GM18951 (cell line): ENCODE data around the gene CACNA1C.
A peak's percentile ranks its signal among the peaks of the same experiment; 100 is the strongest.
"Not testable (repeated sequence)": the region's sequence is repeated elsewhere in the genome, so short reads cannot be mapped to it uniquely, and the experiment has no call there.

ENCODE experiments used
- POLR2A ChIP-seq: IDR thresholded peaks from 4 replicates; pipeline ENCODE4 v1.6.1; 2011; ENCODE audit warnings: mild to moderate bottlenecking; ENCODE audit not compliant: insufficient read length, insufficient read depth; ENCODE audit errors: extremely low read depth
- in situ Hi-C: fragments of 300-500 bp; cut with MboI; formaldehyde crosslinking; loops from one replicate; pipeline ENCODE4 v1.12.0; 2022; ENCODE audit warnings: low sequenced_read_pairs, mixed read lengths, inconsistent platforms; ENCODE audit not compliant: unreplicated experiment

Gene CACNA1C

GRCh38 chr12:2683283-2684025 lies 630.7 kb downstream of the CACNA1C start:
- in situ Hi-C loops: no loop called here
- no peak for TF ChIP-seq POLR2A

GRCh38 chr12:2684026-2684325 lies 631.2 kb downstream of the CACNA1C start:
- in situ Hi-C loops: not testable (repeated sequence)

- in situ Hi-C loops: not testable (repeated sequence)
Observed at GRCh38 chr12:2685620-2686279, 633.0 kb downstream of the CACNA1C start.

- in situ Hi-C loops: no loop called here
- no peak for TF ChIP-seq POLR2A
Observed at GRCh38 chr12:2686280-2686646, 633.5 kb downstream of the CACNA1C start.

- in situ Hi-C loops: no loop called here
- TF ChIP-seq POLR2A: no peak
Observed at GRCh38 chr12:2687058-2687457, 634.3 kb downstream of the CACNA1C start.

- in situ Hi-C loops: no loop called here
- TF ChIP-seq POLR2A: no peak
Observed at GRCh38 chr12:2687726-2688125, 634.9 kb downstream of the CACNA1C start.

GRCh38 chr12:2688381-2688931 lies 635.7 kb downstream of the CACNA1C start:
- TF ChIP-seq POLR2A: no peak
- in situ Hi-C loops: no loop called here

GRCh38 chr12:2689393-2689792 lies 636.6 kb downstream of the CACNA1C start:
- in situ Hi-C loops: no loop called here
- no peak for TF ChIP-seq POLR2A

- TF ChIP-seq POLR2A: no peak
- in situ Hi-C loops: no loop called here
Observed at GRCh38 chr12:2689879-2690278, 637.1 kb downstream of the CACNA1C start.

GRCh38 chr12:2690348-2691005 lies 637.7 kb downstream of the CACNA1C start:
- no peak for TF ChIP-seq POLR2A
- in situ Hi-C loops: no loop called here

GRCh38 chr12:2691006-2691344 lies 638.2 kb downstream of the CACNA1C start:
- no peak for TF ChIP-seq POLR2A
- in situ Hi-C loops: no loop called here

- TF ChIP-seq POLR2A: peak; percentile 21
- in situ Hi-C loops: no loop called here
Observed at GRCh38 chr12:2691345-2692071, 638.7 kb downstream of the CACNA1C start.

GRCh38 chr12:2692080-2692479 lies 639.3 kb downstream of the CACNA1C start:
- TF ChIP-seq POLR2A: no peak
- in situ Hi-C loops: no loop called here
